Measurements from ENCODE around the gene RPS24.

GRCh38 chr10:78007172-78007571 lies 26.5 kb upstream of the RPS24 start:
- TF ChIP-seq CTCF (IDR thresholded peaks at IDR 0.05 in 2 of 3, conservative IDR thresholded peaks at IDR 0.05 in 1 of 3; ENCODE audit: control insufficient read depth in 2 of 3, extremely low read depth in 1 of 3, insufficient read depth in 1 of 3, low read depth in 3 of 3, low read length in 3 of 3) = no peak
- no peak for TF ChIP-seq JUNB (IDR thresholded peaks at IDR 0.05)
- TF ChIP-seq USF1 (IDR thresholded peaks at IDR 0.05; ENCODE audit: borderline replicate concordance, extremely low read length, insufficient read depth, low read depth, low read length) = no peak
- TF ChIP-seq POLR2A (IDR thresholded peaks at IDR 0.05; ENCODE audit: low read depth, low read length) = no peak
- TF ChIP-seq YY1 (IDR thresholded peaks at IDR 0.05; ENCODE audit: low read depth, low read length) = no peak
- TF ChIP-seq ASH2L (IDR thresholded peaks at IDR 0.05; ENCODE audit: borderline replicate concordance, low read depth) = no peak
- no peak for TF ChIP-seq JUND (IDR thresholded peaks at IDR 0.05; ENCODE audit: low read depth, low read length)
- TF ChIP-seq TCF12 (IDR thresholded peaks at IDR 0.05; ENCODE audit: low read depth, low read length) = no peak
- no peak for TF ChIP-seq BRCA1 (IDR thresholded peaks at IDR 0.05; ENCODE audit: low read depth, low read length)
- no peak for TF ChIP-seq POLR2AphosphoS5 (IDR thresholded peaks at IDR 0.05; ENCODE audit: low read length)
- no peak for TF ChIP-seq TAF1 (IDR thresholded peaks at IDR 0.05; ENCODE audit: borderline replicate concordance, low read depth, low read length)
- TF ChIP-seq SIN3A (IDR thresholded peaks at IDR 0.05; ENCODE audit: low read depth, low read length) = no peak

All from GM12878 (cell line).